WTC11 (cell line): ENCODE measurements around the gene ACTN1. TPM values are rescaled to one million over a fixed set of nuclear protein-coding genes. Genes with fewer than 3 reads are reported as not detected.

ENCODE experiments used
- ATAC-seq: fragments of 200-7000 bp; cut with Tn5 transposase; 2 replicates; pipeline ENCODE4 v1.10.0; 2021; ENCODE audit warnings: mild to moderate bottlenecking, moderate library complexity
- CTCF ChIA-PET: fragments of 300-600 bp; sonication (Branson Sonifier 250); formaldehyde crosslinking; loops from one replicate; lab custom pipeline; 2021; ENCODE audit warnings: antibody characterized with exemption; lab: Charles Lee
- POLR2A ChIA-PET: fragments of 350-600 bp; sonication (Branson Sonifier 250); formaldehyde crosslinking; loops from one replicate; lab custom pipeline; 2021; ENCODE audit warnings: antibody characterized with exemption; lab: Charles Lee
- DNase-seq: peaks from one replicate; pipeline ENCODE4 v3.0.0; 2021; ENCODE audit warnings: low spot score
- H3K27ac Mint-ChIP-seq: 2 replicates; pipeline ENCODE4 v1.8.0; 2021; ENCODE audit warnings: mixed read lengths
- H3K27me3 Mint-ChIP-seq: 2 replicates; pipeline ENCODE4 v1.8.0; 2021; ENCODE audit warnings: low read depth, mild to moderate bottlenecking, moderate library complexity, mixed read lengths
- H3K36me3 Mint-ChIP-seq: 2 replicates; pipeline ENCODE4 v1.8.0; 2021; ENCODE audit warnings: mixed read lengths
- H3K4me1 Mint-ChIP-seq: 2 replicates; pipeline ENCODE4 v1.8.0; 2022; ENCODE audit warnings: mixed read lengths
- H3K4me3 Mint-ChIP-seq: 2 replicates; pipeline ENCODE4 v1.8.0; 2021; ENCODE audit warnings: mild to moderate bottlenecking, moderate library complexity, mixed read lengths
- H3K9me3 Mint-ChIP-seq: 2 replicates; pipeline ENCODE4 v1.8.0; 2021; ENCODE audit warnings: mixed read lengths
- CREM ChIP-seq: sonication (generic); formaldehyde crosslinking; IDR thresholded peaks from 2 replicates; pipeline ENCODE4 v1.8.1; 2022; ENCODE audit warnings: mild to moderate bottlenecking, missing genetic modification reagents, moderate library complexity
- GRHL2 ChIP-seq: fragments of 250-450 bp; sonication (Bioruptor Pico); IDR thresholded peaks from 2 replicates; pipeline ENCODE4 v1.8.0; 2022; ENCODE audit warnings: mild to moderate bottlenecking, moderate library complexity; ENCODE audit not compliant: insufficient replicate concordance, severe bottlenecking
- JAZF1 ChIP-seq: fragments of 250-450 bp; sonication (Bioruptor Pico); IDR thresholded peaks from 2 replicates; pipeline ENCODE4 v1.9.0; 2021; ENCODE audit warnings: moderate library complexity, mild to moderate bottlenecking, inconsistent platforms
- KAT7 ChIP-seq: sonication (generic); formaldehyde crosslinking; IDR thresholded peaks from 2 replicates; pipeline ENCODE4 v1.8.1; 2023; ENCODE audit warnings: missing genetic modification reagents, mild to moderate bottlenecking, borderline replicate concordance
- NFYB ChIP-seq: sonication (generic); formaldehyde crosslinking; conservative IDR thresholded peaks from 2 replicates; pipeline ENCODE4 v1.8.0; 2022; ENCODE audit warnings: low read depth, missing genetic modification reagents
- RELA ChIP-seq: sonication (generic); formaldehyde crosslinking; IDR thresholded peaks from 2 replicates; pipeline ENCODE4 v1.8.1; 2022; ENCODE audit warnings: missing genetic modification reagents, mild to moderate bottlenecking, borderline replicate concordance
- ZNF317 ChIP-seq: sonication (generic); formaldehyde crosslinking; IDR thresholded peaks from 2 replicates; pipeline ENCODE4 v1.8.1; 2023; ENCODE audit warnings: low read depth, mild to moderate bottlenecking, moderate library complexity, missing genetic modification reagents, borderline replicate concordance
- total RNA-seq: library from RNA; stranded (reverse); gene quantifications from 3 replicates; pipeline ENCODE4 v1.2.3, GENCODE V29; 2021
- TF ChIP-seq, protein P1 (sequence below): sonication (generic); formaldehyde crosslinking; conservative IDR thresholded peaks from 2 replicates; pipeline ENCODE4 v1.8.1; 2023; ENCODE audit warnings: mild to moderate bottlenecking, low read depth, missing genetic modification reagents, moderate library complexity
- TF ChIP-seq, protein P2 (sequence below): sonication (generic); formaldehyde crosslinking; IDR thresholded peaks from 2 replicates; pipeline ENCODE4 v1.8.1; 2023; ENCODE audit warnings: mild to moderate bottlenecking, missing genetic modification reagents
- TF ChIP-seq, protein P3 (sequence below): fragments of 250-450 bp; sonication (Bioruptor Pico); IDR thresholded peaks from 2 replicates; pipeline ENCODE4 v1.9.0; 2021; ENCODE audit warnings: mild to moderate bottlenecking
- TF ChIP-seq, protein P4 (sequence below): sonication (generic); formaldehyde crosslinking; IDR thresholded peaks from 2 replicates; pipeline ENCODE4 v1.8.1; 2022; ENCODE audit warnings: mild to moderate bottlenecking, missing genetic modification reagents, moderate library complexity, borderline replicate concordance
- TF ChIP-seq, protein P5 (sequence below): sonication (generic); formaldehyde crosslinking; IDR thresholded peaks from 2 replicates; pipeline ENCODE4 v1.8.1; 2023; ENCODE audit warnings: mild to moderate bottlenecking, missing genetic modification reagents, moderate library complexity
- TF ChIP-seq, protein P6 (sequence below): sonication (generic); formaldehyde crosslinking; IDR thresholded peaks from 2 replicates; pipeline ENCODE4 v1.8.1; 2023; ENCODE audit warnings: mild to moderate bottlenecking, missing genetic modification reagents, borderline replicate concordance
- TF ChIP-seq, protein P7 (sequence below): sonication (generic); formaldehyde crosslinking; IDR thresholded peaks from 2 replicates; pipeline ENCODE4 v1.8.1; 2023; ENCODE audit warnings: mild to moderate bottlenecking, missing genetic modification reagents

The ACTN1 gene
- total RNA-seq, 1 experiment from 2014 or later = 196 TPM

DNA sequence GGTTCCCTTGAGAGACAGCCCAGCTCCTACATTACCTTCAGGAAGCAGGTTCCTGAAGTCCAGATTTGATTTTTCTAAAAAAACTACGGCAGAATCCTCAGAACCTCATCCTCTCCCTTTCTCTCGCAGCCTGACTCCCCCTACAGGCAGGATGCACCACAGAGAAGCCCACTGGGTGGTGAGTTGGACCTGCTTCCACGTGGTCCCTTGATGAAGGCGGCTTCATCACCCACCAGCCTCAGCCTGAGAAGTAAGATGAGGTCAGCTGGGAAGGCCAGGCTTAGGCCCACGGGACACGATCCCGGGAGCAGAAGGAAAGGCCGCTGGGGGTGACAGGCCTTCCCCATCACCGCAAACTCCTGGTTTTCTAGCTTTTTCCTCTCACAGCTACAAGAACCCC lies 83.0 kb downstream of the ACTN1 start (continued):
- TF ChIP-seq, protein P1, sequence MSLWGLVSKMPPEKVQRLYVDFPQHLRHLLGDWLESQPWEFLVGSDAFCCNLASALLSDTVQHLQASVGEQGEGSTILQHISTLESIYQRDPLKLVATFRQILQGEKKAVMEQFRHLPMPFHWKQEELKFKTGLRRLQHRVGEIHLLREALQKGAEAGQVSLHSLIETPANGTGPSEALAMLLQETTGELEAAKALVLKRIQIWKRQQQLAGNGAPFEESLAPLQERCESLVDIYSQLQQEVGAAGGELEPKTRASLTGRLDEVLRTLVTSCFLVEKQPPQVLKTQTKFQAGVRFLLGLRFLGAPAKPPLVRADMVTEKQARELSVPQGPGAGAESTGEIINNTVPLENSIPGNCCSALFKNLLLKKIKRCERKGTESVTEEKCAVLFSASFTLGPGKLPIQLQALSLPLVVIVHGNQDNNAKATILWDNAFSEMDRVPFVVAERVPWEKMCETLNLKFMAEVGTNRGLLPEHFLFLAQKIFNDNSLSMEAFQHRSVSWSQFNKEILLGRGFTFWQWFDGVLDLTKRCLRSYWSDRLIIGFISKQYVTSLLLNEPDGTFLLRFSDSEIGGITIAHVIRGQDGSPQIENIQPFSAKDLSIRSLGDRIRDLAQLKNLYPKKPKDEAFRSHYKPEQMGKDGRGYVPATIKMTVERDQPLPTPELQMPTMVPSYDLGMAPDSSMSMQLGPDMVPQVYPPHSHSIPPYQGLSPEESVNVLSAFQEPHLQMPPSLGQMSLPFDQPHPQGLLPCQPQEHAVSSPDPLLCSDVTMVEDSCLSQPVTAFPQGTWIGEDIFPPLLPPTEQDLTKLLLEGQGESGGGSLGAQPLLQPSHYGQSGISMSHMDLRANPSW (CRISPR knock-in tag) = no peak

DNA sequence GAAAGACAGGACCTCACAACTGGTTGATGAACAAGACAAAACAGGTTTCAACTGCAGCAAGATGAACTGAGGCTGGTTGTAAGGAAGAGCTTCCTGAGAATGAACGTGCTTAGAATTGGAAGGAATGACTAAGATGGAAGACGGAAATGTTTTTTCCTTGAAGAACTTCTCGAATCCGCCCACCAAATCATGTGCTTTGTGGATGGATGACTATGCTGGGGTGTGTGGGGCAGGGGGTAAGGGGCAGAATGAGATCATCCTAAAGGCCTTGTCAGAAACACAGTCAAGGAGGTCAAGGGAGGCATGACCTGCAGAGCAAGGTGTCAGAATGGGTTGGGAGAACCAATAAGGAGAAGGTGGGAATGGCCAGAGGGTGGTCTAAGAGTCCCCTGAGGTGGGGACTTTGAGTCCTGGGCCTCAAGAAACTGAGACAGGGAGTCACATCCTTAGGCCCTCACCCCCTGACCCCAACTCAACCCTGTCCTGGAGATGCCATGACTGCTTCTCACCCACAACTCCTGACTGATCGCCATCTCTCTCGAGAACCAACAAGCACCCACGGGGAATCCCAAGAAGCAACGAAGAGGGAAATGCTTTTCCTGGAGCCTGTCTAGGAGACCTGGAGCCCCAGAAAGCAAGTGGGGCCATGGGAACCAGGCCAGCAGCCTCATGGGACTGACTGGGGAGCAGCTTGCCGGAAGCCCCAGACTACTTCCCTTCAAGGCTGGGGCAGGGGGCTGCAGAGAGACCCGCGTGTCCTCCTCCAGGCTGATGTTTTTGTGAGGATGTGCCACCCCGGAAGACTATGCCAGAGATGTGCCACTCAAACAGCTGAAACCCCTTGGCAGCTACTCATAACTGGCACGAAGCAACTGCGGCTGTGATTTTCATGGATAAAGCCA lies 84.0 kb downstream of the ACTN1 start:
- no peaks in the 10 kb centered on the region for H3K4me1 Mint-ChIP-seq
- H3K27ac Mint-ChIP-seq = peak overlapping the region; percentile 90; the same call in 1 of the 2 replicates
- ChIA-PET CTCF (interaction anchor here (1.3 kb wide), 1 partner anchor 195 kb away, joined by 3 read pairs; no protein-coding TSS in a partner anchor), POLR2A (no interaction called here)
- ATAC-seq = no peak
- H3K9me3 Mint-ChIP-seq = no peaks in the 10 kb centered on the region
- no peaks in the 10 kb centered on the region for H3K27me3 Mint-ChIP-seq
- no peak for DNase-seq
- peaks cover 63% of the 10 kb centered on the region for H3K36me3 Mint-ChIP-seq
- TF ChIP-seq, protein P2, sequence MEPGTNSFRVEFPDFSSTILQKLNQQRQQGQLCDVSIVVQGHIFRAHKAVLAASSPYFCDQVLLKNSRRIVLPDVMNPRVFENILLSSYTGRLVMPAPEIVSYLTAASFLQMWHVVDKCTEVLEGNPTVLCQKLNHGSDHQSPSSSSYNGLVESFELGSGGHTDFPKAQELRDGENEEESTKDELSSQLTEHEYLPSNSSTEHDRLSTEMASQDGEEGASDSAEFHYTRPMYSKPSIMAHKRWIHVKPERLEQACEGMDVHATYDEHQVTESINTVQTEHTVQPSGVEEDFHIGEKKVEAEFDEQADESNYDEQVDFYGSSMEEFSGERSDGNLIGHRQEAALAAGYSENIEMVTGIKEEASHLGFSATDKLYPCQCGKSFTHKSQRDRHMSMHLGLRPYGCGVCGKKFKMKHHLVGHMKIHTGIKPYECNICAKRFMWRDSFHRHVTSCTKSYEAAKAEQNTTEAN (CRISPR knock-in tag) = no peak
- TF ChIP-seq, protein P3, sequence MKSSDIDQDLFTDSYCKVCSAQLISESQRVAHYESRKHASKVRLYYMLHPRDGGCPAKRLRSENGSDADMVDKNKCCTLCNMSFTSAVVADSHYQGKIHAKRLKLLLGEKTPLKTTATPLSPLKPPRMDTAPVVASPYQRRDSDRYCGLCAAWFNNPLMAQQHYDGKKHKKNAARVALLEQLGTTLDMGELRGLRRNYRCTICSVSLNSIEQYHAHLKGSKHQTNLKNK = no peak
- TF ChIP-seq, protein P4, sequence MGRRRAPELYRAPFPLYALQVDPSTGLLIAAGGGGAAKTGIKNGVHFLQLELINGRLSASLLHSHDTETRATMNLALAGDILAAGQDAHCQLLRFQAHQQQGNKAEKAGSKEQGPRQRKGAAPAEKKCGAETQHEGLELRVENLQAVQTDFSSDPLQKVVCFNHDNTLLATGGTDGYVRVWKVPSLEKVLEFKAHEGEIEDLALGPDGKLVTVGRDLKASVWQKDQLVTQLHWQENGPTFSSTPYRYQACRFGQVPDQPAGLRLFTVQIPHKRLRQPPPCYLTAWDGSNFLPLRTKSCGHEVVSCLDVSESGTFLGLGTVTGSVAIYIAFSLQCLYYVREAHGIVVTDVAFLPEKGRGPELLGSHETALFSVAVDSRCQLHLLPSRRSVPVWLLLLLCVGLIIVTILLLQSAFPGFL (CRISPR knock-in tag) = no peak
- TF ChIP-seq KAT7 (CRISPR knock-in tag) (no peak), NFYB (CRISPR knock-in tag) (no peak), RELA (CRISPR knock-in tag) (no peak), ZNF317 (CRISPR knock-in tag) (no peak), CREM (CRISPR knock-in tag) (no peak), GRHL2 (no peak), JAZF1 (no peak)
- TF ChIP-seq, protein P5, sequence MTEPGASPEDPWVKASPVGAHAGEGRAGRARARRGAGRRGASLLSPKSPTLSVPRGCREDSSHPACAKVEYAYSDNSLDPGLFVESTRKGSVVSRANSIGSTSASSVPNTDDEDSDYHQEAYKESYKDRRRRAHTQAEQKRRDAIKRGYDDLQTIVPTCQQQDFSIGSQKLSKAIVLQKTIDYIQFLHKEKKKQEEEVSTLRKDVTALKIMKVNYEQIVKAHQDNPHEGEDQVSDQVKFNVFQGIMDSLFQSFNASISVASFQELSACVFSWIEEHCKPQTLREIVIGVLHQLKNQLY = no peak
- TF ChIP-seq, protein P6, sequence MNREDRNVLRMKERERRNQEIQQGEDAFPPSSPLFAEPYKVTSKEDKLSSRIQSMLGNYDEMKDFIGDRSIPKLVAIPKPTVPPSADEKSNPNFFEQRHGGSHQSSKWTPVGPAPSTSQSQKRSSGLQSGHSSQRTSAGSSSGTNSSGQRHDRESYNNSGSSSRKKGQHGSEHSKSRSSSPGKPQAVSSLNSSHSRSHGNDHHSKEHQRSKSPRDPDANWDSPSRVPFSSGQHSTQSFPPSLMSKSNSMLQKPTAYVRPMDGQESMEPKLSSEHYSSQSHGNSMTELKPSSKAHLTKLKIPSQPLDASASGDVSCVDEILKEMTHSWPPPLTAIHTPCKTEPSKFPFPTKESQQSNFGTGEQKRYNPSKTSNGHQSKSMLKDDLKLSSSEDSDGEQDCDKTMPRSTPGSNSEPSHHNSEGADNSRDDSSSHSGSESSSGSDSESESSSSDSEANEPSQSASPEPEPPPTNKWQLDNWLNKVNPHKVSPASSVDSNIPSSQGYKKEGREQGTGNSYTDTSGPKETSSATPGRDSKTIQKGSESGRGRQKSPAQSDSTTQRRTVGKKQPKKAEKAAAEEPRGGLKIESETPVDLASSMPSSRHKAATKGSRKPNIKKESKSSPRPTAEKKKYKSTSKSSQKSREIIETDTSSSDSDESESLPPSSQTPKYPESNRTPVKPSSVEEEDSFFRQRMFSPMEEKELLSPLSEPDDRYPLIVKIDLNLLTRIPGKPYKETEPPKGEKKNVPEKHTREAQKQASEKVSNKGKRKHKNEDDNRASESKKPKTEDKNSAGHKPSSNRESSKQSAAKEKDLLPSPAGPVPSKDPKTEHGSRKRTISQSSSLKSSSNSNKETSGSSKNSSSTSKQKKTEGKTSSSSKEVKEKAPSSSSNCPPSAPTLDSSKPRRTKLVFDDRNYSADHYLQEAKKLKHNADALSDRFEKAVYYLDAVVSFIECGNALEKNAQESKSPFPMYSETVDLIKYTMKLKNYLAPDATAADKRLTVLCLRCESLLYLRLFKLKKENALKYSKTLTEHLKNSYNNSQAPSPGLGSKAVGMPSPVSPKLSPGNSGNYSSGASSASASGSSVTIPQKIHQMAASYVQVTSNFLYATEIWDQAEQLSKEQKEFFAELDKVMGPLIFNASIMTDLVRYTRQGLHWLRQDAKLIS (CRISPR knock-in tag) = no peak
- TF ChIP-seq, protein P7, sequence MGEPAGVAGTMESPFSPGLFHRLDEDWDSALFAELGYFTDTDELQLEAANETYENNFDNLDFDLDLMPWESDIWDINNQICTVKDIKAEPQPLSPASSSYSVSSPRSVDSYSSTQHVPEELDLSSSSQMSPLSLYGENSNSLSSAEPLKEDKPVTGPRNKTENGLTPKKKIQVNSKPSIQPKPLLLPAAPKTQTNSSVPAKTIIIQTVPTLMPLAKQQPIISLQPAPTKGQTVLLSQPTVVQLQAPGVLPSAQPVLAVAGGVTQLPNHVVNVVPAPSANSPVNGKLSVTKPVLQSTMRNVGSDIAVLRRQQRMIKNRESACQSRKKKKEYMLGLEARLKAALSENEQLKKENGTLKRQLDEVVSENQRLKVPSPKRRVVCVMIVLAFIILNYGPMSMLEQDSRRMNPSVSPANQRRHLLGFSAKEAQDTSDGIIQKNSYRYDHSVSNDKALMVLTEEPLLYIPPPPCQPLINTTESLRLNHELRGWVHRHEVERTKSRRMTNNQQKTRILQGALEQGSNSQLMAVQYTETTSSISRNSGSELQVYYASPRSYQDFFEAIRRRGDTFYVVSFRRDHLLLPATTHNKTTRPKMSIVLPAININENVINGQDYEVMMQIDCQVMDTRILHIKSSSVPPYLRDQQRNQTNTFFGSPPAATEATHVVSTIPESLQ (CRISPR knock-in tag) = no peak
- H3K4me3 Mint-ChIP-seq = no peak overlapping the region
